Ishikawa (cell line): Measurements from ENCODE around the gene MR1.

Experiments used
- EGR1 ChIP-seq: IDR thresholded peaks from 2 replicates; pipeline ENCODE4 v1.6.1; 2012
- EP300 ChIP-seq: IDR thresholded peaks from 2 replicates; pipeline ENCODE4 v1.6.1; 2012; ENCODE audit warnings: borderline replicate concordance
- MAX ChIP-seq: IDR thresholded peaks from 2 replicates; pipeline ENCODE4 v1.6.1; 2012
- NFIC ChIP-seq: IDR thresholded peaks from 2 replicates; pipeline ENCODE4 v1.6.1; 2012
- TAF1 ChIP-seq: IDR thresholded peaks from 2 replicates; pipeline ENCODE4 v1.6.1; 2012; ENCODE audit warnings: low read depth, mild to moderate bottlenecking
- TCF12 ChIP-seq: IDR thresholded peaks from 2 replicates; pipeline ENCODE4 v1.6.1; 2012; ENCODE audit warnings: low read depth
- USF1 ChIP-seq: IDR thresholded peaks from 2 replicates; pipeline ENCODE4 v1.6.1; 2012
- YY1 ChIP-seq: IDR thresholded peaks from 2 replicates; pipeline ENCODE4 v1.6.1; 2012; ENCODE audit warnings: low read depth

- peak; percentile 92 for TF ChIP-seq NFIC
- no peak for TF ChIP-seq YY1
- TF ChIP-seq TAF1: no peak
- no peak for TF ChIP-seq EGR1
- TF ChIP-seq EP300: peak; percentile 78; the same call in 1 of the 2 replicates
- peak; percentile 74 for TF ChIP-seq TCF12
- TF ChIP-seq MAX: no peak
- TF ChIP-seq USF1: peak; percentile 73
Observed at GRCh38 chr1:181073638-181074037, 39.9 kb downstream of the MR1 start.
